IPS-20b (cell line): ENCODE measurements around the gene ITPK1.

Experiments
- H3K27ac ChIP-seq: one replicate; pipeline ENCODE4 v1.5.1; 2013; ENCODE audit warnings: low read length
- H3K27me3 ChIP-seq: 2 replicates; pipeline ENCODE4 v1.6.1; 2013; ENCODE audit warnings: mild to moderate bottlenecking, low read length, inconsistent platforms; ENCODE audit not compliant: insufficient read depth
- H3K36me3 ChIP-seq: 2 replicates; pipeline ENCODE4 v1.6.1; 2013; ENCODE audit warnings: low read depth, mild to moderate bottlenecking, inconsistent platforms, low read length, moderate library complexity; ENCODE audit not compliant: insufficient read depth
- H3K4me1 ChIP-seq: 2 replicates; pipeline ENCODE4 v1.6.1; 2013; ENCODE audit warnings: mild to moderate bottlenecking, control low read depth, inconsistent platforms, low read length, moderate library complexity; ENCODE audit not compliant: insufficient read depth
- H3K4me3 ChIP-seq: 2 replicates; pipeline ENCODE4 v1.5.1; 2013; ENCODE audit warnings: mild to moderate bottlenecking, low read length, inconsistent platforms
- H3K9ac ChIP-seq: 2 replicates; pipeline ENCODE4 v1.6.1; 2013; ENCODE audit warnings: low read depth, mild to moderate bottlenecking, inconsistent platforms, low read length, moderate library complexity
- H3K9me3 ChIP-seq: 2 replicates; pipeline ENCODE4 v1.6.1; 2013; ENCODE audit warnings: mild to moderate bottlenecking, low read depth, low read length, inconsistent platforms; ENCODE audit not compliant: insufficient read depth

ITPK1 gene

DNA sequence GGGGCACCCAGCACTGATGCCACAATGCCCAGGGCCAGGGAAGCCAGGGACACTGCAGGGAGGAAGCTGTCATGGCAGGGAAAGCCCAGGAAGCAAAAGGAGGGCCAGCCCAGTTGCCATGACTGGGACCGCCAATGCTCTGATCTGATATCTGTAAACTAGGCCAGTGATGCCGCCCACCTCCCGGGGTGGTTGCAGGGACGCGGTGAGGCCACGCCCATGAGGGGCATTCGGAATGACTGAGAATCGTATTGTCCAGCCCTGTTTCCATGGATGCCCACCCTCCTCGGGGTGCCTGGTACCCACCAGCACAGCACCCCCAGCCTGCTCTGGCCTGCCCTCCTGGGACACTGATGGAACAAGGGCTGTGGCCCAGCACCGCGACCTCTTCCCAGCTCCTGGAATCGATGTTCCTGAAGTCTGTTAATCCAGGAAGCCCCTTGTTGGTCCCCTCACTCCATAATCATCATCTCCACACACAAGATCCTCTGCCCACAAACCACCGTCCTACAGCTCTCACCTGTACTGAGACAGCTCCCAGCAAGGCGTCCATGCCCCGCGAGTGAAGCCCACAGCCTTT, 144.0 kb downstream of the ITPK1 start:
- no peak overlapping the region for H3K4me3 ChIP-seq
- no peaks in the 10 kb centered on the region for H3K27me3 ChIP-seq
- no peaks in the 10 kb centered on the region for H3K9me3 ChIP-seq
- H3K36me3 ChIP-seq: peaks cover 6% of the 10 kb centered on the region
- H3K27ac ChIP-seq: no peak overlapping the region
- no peak overlapping the region for H3K9ac ChIP-seq
- peaks cover 13% of the 10 kb centered on the region for H3K4me1 ChIP-seq

DNA sequence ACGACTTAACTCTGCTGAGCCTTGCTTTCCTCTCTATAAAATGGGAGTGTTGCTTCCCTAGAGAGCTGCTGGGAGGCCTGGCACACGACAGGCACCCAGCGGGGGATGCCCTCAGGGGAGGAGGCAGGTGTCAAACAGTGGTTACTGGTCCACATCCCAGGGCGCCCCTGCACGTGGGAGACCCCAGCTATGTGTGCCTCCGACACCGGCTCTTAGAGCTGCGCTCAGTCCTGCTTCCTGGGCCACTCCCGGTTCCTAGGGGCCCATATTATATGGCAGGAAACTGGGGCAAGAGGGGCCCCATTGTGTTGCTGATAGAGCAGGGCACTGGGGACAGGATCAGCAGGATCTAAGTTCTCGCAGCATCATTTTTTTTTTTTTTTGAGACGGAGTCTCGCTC, 145.5 kb downstream of the ITPK1 start:
- H3K36me3 ChIP-seq: no peaks in the 10 kb centered on the region

DNA sequence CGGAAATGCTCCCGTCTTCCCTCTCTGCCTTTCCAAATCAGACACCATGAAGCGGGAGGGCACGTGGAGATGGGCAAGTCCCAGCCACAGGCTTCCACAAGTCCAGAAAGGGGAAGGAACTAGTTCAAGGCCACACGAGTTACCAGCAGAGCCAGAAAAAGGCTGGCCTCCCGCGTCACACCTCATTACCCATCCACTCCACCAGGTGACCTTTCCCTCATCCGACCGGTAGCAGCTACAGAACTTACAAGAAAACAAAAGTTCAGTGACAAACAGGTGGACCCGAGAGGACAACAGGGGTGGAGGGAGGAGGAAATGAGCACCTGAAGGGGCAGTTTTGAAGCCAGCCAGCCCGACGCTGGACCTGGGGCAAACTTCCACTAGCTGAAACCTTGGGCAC, 145.9 kb downstream of the ITPK1 start:
- H3K4me1 ChIP-seq: peaks cover 13% of the 10 kb centered on the region
- H3K27ac ChIP-seq: no peak overlapping the region
- no peak overlapping the region for H3K4me3 ChIP-seq
- no peaks in the 10 kb centered on the region for H3K27me3 ChIP-seq
- H3K9ac ChIP-seq: no peak overlapping the region
- no peaks in the 10 kb centered on the region for H3K9me3 ChIP-seq
- H3K36me3 ChIP-seq: no peaks in the 10 kb centered on the region

More for the DNA sequence above, 145.5 kb downstream of the ITPK1 start:
- Histone ChIP-seq H3K27me3 (no peaks in the 10 kb centered on the region), H3K9ac (no peak overlapping the region), H3K4me3 (no peak overlapping the region), H3K4me1 (peaks cover 13% of the 10 kb centered on the region), H3K9me3 (no peaks in the 10 kb centered on the region), H3K27ac (no peak overlapping the region)

DNA sequence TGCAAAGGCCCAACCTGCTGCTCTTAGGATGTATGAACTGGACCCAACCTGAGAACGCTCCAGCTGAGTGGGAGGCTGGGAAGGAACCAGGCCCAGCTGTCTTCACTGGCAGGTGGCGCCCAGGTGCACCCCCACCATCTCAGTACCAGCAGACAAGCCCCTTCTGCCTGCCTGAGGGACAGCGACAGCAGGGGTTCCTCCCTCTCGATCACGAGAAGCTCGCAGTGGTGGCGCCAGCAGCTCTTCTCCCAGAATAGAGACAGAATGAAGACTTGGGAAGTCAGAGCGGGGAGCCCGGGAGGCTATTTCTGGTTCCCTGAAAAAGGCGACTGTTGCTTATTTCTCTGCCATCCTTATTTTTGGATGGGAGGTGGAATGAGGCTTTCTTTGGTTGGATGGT, 146.3 kb downstream of the ITPK1 start:
- Histone ChIP-seq H3K4me3 (no peak overlapping the region), H3K4me1 (peaks cover 13% of the 10 kb centered on the region), H3K36me3 (no peaks in the 10 kb centered on the region), H3K9ac (no peak overlapping the region), H3K27ac (no peak overlapping the region), H3K27me3 (no peaks in the 10 kb centered on the region), H3K9me3 (0 out of 2 replicates have a peak, but pooled peaks cover 2% of the 10 kb centered on the region)

DNA sequence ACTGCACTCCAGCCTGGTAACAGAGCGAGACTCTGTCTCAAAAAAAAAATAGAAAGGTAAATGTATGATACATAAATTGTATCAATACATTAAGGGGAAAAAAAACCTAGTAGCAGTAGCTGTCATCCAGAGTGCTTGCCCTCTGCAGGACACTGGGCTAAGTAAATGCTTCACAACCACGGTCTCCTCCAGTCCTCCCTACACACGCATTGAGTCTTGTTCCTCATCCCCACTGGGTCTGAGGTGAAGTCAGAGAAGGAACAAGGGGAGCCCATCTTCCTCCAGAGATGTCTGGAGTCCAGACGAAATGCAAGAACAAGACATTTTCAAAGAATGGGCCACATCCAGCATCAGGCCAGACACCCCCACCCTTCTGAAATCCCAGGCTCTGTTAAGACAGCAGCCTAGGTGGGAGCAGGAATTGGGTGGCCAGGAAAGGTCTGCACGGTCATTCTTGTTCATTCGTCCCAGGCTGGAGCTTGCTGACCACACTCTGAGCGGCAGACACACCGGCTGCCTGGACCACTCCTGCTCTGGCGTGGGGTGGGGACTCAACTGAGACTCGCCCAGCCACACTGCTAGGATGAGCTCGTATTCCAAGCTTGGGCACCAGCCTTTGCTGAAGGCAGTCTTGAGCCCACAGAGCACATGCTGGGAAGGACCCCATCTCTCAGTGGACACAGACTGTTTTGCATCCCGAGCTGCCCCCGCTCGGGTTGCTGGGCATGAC, 147.3 kb downstream of the ITPK1 start:
- peaks cover 19% of the 10 kb centered on the region for H3K4me1 ChIP-seq

DNA sequence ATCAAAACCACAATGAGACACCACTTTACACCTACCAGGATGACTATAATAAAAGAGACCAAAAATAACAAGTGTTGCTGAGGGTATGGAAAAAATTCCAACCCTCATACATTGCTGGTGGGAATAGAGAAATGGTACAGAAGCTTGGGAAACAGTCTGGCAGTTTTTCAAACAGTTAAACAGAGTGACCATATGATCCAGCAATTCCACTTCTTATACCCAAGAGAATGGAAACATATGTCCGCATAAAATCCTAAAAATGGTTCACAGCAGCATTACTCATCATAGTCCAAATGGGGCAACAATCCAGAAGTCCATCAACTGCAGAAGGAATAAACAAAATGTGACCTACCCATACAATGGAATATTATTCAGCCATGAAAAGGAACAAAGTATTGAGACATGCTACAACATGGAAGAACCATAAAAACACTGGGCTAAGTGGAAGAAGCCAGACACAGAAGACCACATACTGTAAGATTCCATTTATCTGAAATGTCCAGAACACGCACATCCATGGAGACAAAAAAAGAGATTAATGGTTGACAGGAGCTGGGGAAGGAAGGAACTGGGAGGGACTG, 148.3 kb downstream of the ITPK1 start:
- Histone ChIP-seq H3K9me3 (0 out of 2 replicates have a peak, but pooled peaks cover 2% of the 10 kb centered on the region), H3K27ac (no peak overlapping the region), H3K27me3 (no peaks in the 10 kb centered on the region), H3K4me3 (no peak overlapping the region), H3K36me3 (peaks cover under 1% of the 10 kb centered on the region; the same call in 1 of the 2 replicates), H3K9ac (no peak overlapping the region), H3K4me1 (peaks cover 19% of the 10 kb centered on the region; the same call in 1 of the 2 replicates)

More for the DNA sequence above, 147.3 kb downstream of the ITPK1 start:
- Histone ChIP-seq H3K9me3 (0 out of 2 replicates have a peak, but pooled peaks cover 2% of the 10 kb centered on the region), H3K27ac (no peak overlapping the region), H3K4me3 (no peak overlapping the region), H3K36me3 (no peaks in the 10 kb centered on the region), H3K27me3 (no peaks in the 10 kb centered on the region), H3K9ac (no peak overlapping the region)

DNA sequence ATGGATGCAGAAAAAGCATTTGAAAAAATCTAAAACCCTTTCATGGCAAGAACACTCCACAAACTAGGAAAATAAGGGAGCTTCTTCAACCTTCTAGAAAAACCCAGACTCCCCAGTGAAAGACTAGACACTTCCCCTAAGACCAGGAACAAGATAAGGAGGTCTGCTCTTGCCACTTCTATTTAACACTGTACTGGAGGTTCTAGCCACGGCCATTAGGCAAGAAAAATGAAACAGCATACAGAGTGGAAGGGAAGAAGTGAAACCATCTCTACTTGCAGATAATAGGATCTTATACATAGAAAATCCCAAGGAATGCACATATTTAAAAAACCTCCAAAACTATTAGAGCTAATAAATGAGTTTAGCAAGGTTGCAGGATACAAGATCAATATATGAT, 150.4 kb downstream of the ITPK1 start:
- no peak overlapping the region for H3K9ac ChIP-seq
- peaks cover 9% of the 10 kb centered on the region; the same call in 1 of the 2 replicates for H3K36me3 ChIP-seq
- H3K4me1 ChIP-seq: peaks cover 15% of the 10 kb centered on the region; the same call in 1 of the 2 replicates
- H3K27ac ChIP-seq: no peak overlapping the region
- no peaks in the 10 kb centered on the region for H3K27me3 ChIP-seq
- H3K9me3 ChIP-seq: 0 out of 2 replicates have a peak, but pooled peaks cover 2% of the 10 kb centered on the region
- no peak overlapping the region for H3K4me3 ChIP-seq

DNA sequence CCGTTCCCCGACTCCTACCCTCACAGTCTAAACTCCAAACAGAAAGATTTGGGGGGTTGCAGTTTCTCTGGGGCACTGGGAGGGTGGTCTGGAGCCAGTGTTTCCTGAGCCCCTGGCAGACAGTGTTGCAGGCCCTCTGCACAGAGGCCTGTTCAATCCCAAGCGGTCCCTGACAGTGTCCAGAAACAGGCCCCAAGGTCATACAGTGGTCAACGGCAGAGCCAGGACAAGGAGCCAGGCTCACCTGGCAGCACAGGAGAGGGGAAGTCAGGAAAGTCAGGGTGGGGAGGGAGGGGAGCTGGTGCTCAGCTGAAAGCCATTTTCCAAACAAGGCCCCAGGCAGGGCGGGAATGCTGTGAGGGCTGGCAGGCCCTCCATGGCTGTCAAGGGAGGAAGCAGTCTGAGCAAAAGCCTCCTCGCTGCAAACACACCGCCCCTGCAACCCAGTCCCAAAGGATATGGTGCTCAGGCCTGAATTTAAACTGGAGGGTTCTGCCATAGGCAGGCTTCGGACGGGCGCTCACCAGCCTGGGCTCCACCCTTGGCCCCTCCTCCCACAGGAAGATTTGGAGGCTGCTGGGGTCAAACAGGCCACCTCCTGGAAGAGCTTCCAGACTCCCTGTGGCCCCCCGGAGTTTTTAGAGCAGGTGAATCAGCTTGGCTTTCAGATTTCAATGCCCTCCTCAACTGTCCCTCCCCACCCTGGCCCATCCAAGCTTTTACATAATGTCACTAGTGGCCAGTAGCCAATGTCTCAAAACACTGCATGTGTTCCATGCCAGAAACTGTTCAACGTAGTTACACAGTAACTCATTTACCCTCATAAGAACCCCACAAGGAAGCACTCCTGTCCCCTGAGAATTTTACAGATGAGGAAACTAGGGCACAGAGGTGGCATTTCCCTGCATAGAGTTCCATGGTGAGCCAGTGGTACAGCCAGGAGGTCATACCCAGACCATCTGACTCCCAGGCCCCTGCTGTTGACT, 151.3 kb downstream of the ITPK1 start:
- Histone ChIP-seq H3K27ac (no peak overlapping the region), H3K4me1 (peaks cover 11% of the 10 kb centered on the region; the same call in 1 of the 2 replicates), H3K27me3 (no peaks in the 10 kb centered on the region), H3K9ac (no peak overlapping the region; the same call in 1 of the 2 replicates), H3K4me3 (no peak overlapping the region), H3K9me3 (0 out of 2 replicates have a peak, but pooled peaks cover 2% of the 10 kb centered on the region), H3K36me3 (peaks cover 9% of the 10 kb centered on the region; the same call in 1 of the 2 replicates)

DNA sequence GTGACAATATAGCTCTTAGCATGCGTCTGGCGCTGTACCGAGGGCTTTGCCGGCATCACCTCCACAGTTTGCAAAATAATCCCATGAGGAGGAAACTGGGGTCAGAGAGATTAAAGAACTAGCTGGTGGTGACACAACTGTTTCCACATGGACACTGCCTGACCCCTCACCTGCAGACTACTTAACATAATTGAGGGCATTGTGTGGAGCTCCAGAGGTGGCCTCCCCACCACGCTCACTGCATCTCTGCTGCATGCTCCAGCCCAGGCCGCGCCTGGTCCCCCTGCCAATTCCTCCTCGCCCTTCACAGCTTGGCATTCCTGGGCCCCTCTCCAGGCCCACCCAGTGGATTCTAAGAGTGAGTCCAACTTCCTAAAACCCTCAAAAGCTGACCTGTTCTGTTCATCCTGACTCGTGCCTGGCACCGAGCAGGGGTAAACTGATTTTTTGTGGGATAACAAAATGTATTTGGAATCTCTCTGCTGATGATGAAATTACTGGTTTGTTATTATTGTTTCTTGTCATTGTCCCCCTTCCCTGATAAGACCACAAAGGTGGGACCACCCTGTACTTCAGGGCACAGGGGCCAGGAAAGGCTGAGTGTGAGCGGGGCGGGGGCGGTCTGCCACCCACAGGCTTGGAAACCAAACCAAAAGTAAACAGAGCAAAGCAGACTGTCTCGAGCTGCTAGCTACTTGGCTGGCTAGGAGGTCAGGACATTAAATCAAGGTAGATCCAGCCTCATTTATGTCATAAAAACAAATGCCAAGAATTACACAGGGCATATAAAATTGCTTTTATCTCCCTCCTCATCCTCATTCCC, 152.2 kb downstream of the ITPK1 start:
- H3K27me3 ChIP-seq: no peaks in the 10 kb centered on the region
- no peak overlapping the region; the same call in 1 of the 2 replicates for H3K9ac ChIP-seq
- H3K4me1 ChIP-seq: peaks cover 11% of the 10 kb centered on the region; the same call in 1 of the 2 replicates
- H3K27ac ChIP-seq: no peak overlapping the region
- no peak overlapping the region for H3K4me3 ChIP-seq
- 0 out of 2 replicates have a peak, but pooled peaks cover 2% of the 10 kb centered on the region for H3K9me3 ChIP-seq
- peaks cover 13% of the 10 kb centered on the region; the same call in 1 of the 2 replicates for H3K36me3 ChIP-seq

DNA sequence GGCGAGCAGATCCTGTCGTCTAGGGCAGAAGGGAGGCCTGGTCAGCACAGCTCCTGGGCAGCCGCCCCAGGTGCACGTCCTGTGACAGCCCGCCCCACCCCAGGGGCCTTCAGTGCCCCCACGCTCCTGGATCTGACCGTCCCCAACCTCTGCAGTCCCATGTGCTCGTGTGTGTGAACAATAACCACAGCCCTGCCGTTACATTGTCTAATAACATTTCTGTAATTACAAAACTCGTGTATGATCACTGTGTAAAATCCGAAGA, 153.0 kb downstream of the ITPK1 start:
- 0 out of 2 replicates have a peak, but pooled peaks cover 2% of the 10 kb centered on the region for H3K9me3 ChIP-seq
- H3K27me3 ChIP-seq: no peaks in the 10 kb centered on the region
- no peak overlapping the region for H3K4me3 ChIP-seq
- H3K36me3 ChIP-seq: peaks cover 20% of the 10 kb centered on the region
- no peak overlapping the region for H3K9ac ChIP-seq
- H3K4me1 ChIP-seq: peaks cover 11% of the 10 kb centered on the region; the same call in 1 of the 2 replicates
- H3K27ac ChIP-seq: no peak overlapping the region
